Neural progenitor cell (in vitro differentiated cells): ENCODE data around the gene CHRM5. TPM values are rescaled to one million over a fixed set of nuclear protein-coding genes. Genes with fewer than 3 reads are reported as not detected.

Experiments used
- total RNA-seq: library from RNA; depleted of rRNA; stranded (reverse); fragments of >200 nt; gene quantifications from 2 replicates; pipeline ENCODE4 v1.2.3, GENCODE V29; 2015; ENCODE audit warnings: low replicate concordance

The CHRM5 gene
- total RNA-seq, 1 donor from 2014 or later = not detected

Other genes with a start within 250 kb of the CHRM5 start
- gene AVEN, start 70.7 kb downstream of the CHRM5 start, total RNA-seq = 16.8 and 21.9 TPM in 2 replicates
- gene EMC7, start 133.4 kb downstream of the CHRM5 start, total RNA-seq = 18.6 and 25.6 TPM in 2 replicates
- gene PGBD4, start 133.6 kb downstream of the CHRM5 start, total RNA-seq = 0.93 and 1.7 TPM in 2 replicates
- gene KATNBL1, start 241.6 kb downstream of the CHRM5 start, total RNA-seq = 124 and 178 TPM in 2 replicates